Measurements from ENCODE around the gene OVAAL. TPM values are rescaled to one million over a fixed set of nuclear protein-coding genes. Genes with fewer than 3 reads are reported as not detected.

OVAAL gene
- total and polyA plus RNA-seq, 2 of the 8 experiments (the other 6 are each of a cell fraction or from before 2014, with no cell fraction given) = not detected

DNA sequence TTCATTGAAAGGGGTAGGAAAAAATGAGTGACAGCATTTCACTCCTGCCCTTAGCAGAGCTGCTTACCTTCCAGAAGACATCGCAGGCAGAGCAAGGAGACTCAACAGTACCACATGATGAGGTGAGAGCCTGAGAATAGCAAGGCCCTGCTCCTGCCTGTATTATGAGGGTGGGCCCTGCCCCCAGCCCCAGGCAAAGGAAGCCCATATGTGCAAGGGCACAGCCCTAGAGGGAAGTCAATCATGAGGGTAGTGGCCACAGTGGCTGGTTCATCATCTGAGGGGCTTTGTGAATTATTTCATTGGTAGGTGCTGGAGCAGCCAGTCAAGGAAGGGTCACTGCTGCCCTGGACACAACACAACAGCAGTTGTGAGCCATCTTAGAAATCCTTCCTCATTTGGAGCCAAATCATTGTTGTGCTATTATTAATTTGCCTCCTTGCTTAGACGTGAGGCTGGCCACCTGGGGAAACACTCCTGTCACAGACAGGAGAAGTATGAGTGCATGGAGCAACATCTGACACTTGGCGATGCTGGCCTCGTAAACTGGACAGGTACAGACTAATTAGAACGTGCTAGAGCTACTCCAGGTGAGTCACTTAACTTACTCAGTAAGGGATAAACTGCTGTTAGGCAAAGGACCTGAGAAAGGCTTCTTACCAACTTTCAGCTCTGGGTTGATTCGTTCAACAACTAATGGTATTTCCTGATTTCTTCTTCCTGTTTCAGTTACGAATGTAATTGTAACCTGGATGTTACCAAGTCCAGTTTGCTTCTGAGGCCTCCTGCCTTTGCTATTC lies 33.6 kb upstream of the OVAAL start:
- Histone ChIP-seq H2AFZ (ENCODE audit: low read length) (no peak overlapping the region), H3K27ac (ENCODE audit: low read depth, low read length) (no peak overlapping the region), H4K8ac (ENCODE audit: extremely low read depth, insufficient read depth, low read length) (no peak overlapping the region), H3K79me1 (ENCODE audit: low read depth, low read length) (no peaks in the 10 kb centered on the region), H3K79me2 (ENCODE audit: control insufficient read depth in 1 of 2, insufficient read depth in 2 of 2, low read length in 2 of 2) (no peaks in the 10 kb centered on the region), H2BK5ac (ENCODE audit: low read depth, low read length) (no peak overlapping the region), H3K4me1 (replicated peaks in 1 of 4; ENCODE audit: control insufficient read depth in 3 of 4, insufficient read depth in 4 of 4, low read length in 3 of 4) (peaks cover 0 to 8% (median 2%) of the 10 kb centered on the region in 4 experiments; a peak in 3 of 7 replicates), H3K9me3 (ENCODE audit: insufficient read depth in 2 of 2, low read depth in 1 of 2, low read length in 1 of 2) (no peaks in the 10 kb centered on the region), H3K27me3 (replicated peaks in 1 of 4; ENCODE audit: control insufficient read depth in 3 of 4, extremely low read depth in 1 of 4, insufficient read depth in 3 of 4, low read length in 3 of 4) (no peaks in the 10 kb centered on the region), H3K9ac (replicated peaks in 1 of 4; ENCODE audit: extremely low read depth in 1 of 4, low read depth in 3 of 4, low read length in 3 of 4) (no peak overlapping the region), H2BK15ac (ENCODE audit: low read length) (0 out of 2 replicates have a peak overlapping the region, but pooled peaks have one; percentile 14), H3K23ac (ENCODE audit: insufficient read length) (no peak overlapping the region), H2BK120ac (replicated peaks; ENCODE audit: low read depth, low read length) (no peak overlapping the region), H2AK5ac (ENCODE audit: low read depth, low read length) (no peak overlapping the region), H3K56ac (replicated peaks; ENCODE audit: insufficient read length, low read depth, low read length) (no peak overlapping the region), H3K4ac (replicated peaks; ENCODE audit: insufficient read length, low read depth, low read length) (no peak overlapping the region), H3K23me2 (ENCODE audit: low read depth, low read length) (no peaks in the 10 kb centered on the region), H4K5ac (ENCODE audit: insufficient read length, low read depth, low read length) (no peak overlapping the region), H3K36me3 (ENCODE audit: control insufficient read depth in 2 of 4, insufficient read depth in 4 of 4, low read length in 3 of 4) (no peaks in the 10 kb centered on the region), H4K91ac (replicated peaks; ENCODE audit: insufficient read length, low read length) (no peak overlapping the region), H3K4me3 (ENCODE audit: extremely low read depth in 1 of 4, insufficient read depth in 2 of 4, low read depth in 3 of 4, low read length in 4 of 4) (no peak overlapping the region), H3K4me2 (ENCODE audit: insufficient read depth in 1 of 2, low read depth in 2 of 2, low read length in 2 of 2) (no peak overlapping the region), H4K20me1 (replicated peaks in 1 of 2; ENCODE audit: control insufficient read depth in 1 of 2, insufficient read depth in 2 of 2, low read length in 2 of 2) (no peaks in the 10 kb centered on the region), H2BK20ac (ENCODE audit: low read length) (no peak overlapping the region), H2BK12ac (ENCODE audit: low read depth, low read length) (no peak overlapping the region), H3K18ac (ENCODE audit: extremely low read depth, low read length) (no peak overlapping the region), H3K14ac (ENCODE audit: insufficient read length) (no peak overlapping the region)
- ChIA-PET CTCF (ENCODE audit: partially characterized antibody) (interaction anchor here (0.6 to 3.3 kb wide), 8 partner anchors 8 to 452 kb away, joined by 3 to 24 read pairs (median 4); no protein-coding TSS in a partner anchor), POLR2A (ENCODE audit: partially characterized antibody) (interaction anchor here (1.2 kb wide), 2 partner anchors 7 to 23 kb away, joined by 3 read pairs; partner anchors contain the start of gene ACBD6)
- DNase-seq (ENCODE audit: low read depth in 1 of 2, low spot score in 2 of 2) (no peak), FAIRE-seq (no peak)
- 88% methylated on average over 7 of the region's 7 CpGs; no CpG with 5 or more reads in 1 of the 2 experiments for WGBS, 2 experiments (ENCODE audit: extremely low coverage in 1 of 2, insufficient coverage in 1 of 2, insufficient read length in 1 of 2, insufficient replicate concordance in 2 of 2, low coverage in 1 of 2, low lambda C conversion rate in 2 of 2, missing lambda C conversion rate in 1 of 2)
- TF ChIP-seq EP300 (IDR thresholded peaks at IDR 0.05; ENCODE audit: borderline replicate concordance in 1 of 2, low read depth in 2 of 2, low read length in 2 of 2) (no peak), ZNF274 (IDR thresholded peaks at IDR 0.05; ENCODE audit: borderline replicate concordance, extremely low read depth, low read length) (no peak), POU5F1 (IDR thresholded peaks at IDR 0.05; ENCODE audit: low read depth, low read length) (no peak), POLR2A (IDR thresholded peaks at IDR 0.05; ENCODE audit: control extremely low read depth in 1 of 2, low read depth in 2 of 2, low read length in 2 of 2) (no peak), HDAC2 (IDR thresholded peaks at IDR 0.05; ENCODE audit: borderline replicate concordance in 1 of 2, low read depth in 2 of 2, low read length in 2 of 2) (no peak), CTBP2 (IDR thresholded peaks at IDR 0.05; ENCODE audit: borderline replicate concordance, insufficient read depth, insufficient read length, low read length) (no peak)
- TF ChIP-seq, protein P1, sequence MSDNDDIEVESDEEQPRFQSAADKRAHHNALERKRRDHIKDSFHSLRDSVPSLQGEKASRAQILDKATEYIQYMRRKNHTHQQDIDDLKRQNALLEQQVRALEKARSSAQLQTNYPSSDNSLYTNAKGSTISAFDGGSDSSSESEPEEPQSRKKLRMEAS (IDR thresholded peaks at IDR 0.05) = no peak
- TF ChIP-seq, protein P2, sequence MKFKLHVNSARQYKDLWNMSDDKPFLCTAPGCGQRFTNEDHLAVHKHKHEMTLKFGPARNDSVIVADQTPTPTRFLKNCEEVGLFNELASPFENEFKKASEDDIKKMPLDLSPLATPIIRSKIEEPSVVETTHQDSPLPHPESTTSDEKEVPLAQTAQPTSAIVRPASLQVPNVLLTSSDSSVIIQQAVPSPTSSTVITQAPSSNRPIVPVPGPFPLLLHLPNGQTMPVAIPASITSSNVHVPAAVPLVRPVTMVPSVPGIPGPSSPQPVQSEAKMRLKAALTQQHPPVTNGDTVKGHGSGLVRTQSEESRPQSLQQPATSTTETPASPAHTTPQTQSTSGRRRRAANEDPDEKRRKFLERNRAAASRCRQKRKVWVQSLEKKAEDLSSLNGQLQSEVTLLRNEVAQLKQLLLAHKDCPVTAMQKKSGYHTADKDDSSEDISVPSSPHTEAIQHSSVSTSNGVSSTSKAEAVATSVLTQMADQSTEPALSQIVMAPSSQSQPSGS (IDR thresholded peaks at IDR 0.05; ENCODE audit: low read length) = no peak
